OCI-M1 (cell line): Measurements from ENCODE around the gene GPER1.

Experiments
- DNase-seq: peaks from one replicate; lab custom pipeline; 2025; lab: John Stamatoyannopoulos, UW

GPER1 gene

GRCh38 chr7:1053816-1054370 lies 34.0 kb upstream of the GPER1 start:
- no peak for DNase-seq

- DNase-seq: no peak
Measured at GRCh38 chr7:1054438-1054837, 33.5 kb upstream of the GPER1 start.

- peak; percentile 92 for DNase-seq
Measured at GRCh38 chr7:1054861-1055450, 33.0 kb upstream of the GPER1 start.

GRCh38 chr7:1055491-1055955 lies 32.4 kb upstream of the GPER1 start:
- DNase-seq: no peak

- no peak for DNase-seq
Measured at GRCh38 chr7:1055956-1056784, 31.7 kb upstream of the GPER1 start.

- no peak for DNase-seq
Measured at GRCh38 chr7:1056785-1057410, 31.0 kb upstream of the GPER1 start.

- no peak for DNase-seq
Measured at GRCh38 chr7:1057416-1058291, 30.3 kb upstream of the GPER1 start.

GRCh38 chr7:1058311-1058710 lies 29.6 kb upstream of the GPER1 start:
- DNase-seq: no peak

- DNase-seq: peak; percentile 1
Measured at GRCh38 chr7:1058821-1059199, 29.1 kb upstream of the GPER1 start.

- DNase-seq: no peak
Measured at GRCh38 chr7:1059200-1060091, 28.5 kb upstream of the GPER1 start.

- no peak for DNase-seq
Measured at GRCh38 chr7:1060315-1061072, 27.4 kb upstream of the GPER1 start.

- DNase-seq: no peak
Measured at GRCh38 chr7:1061180-1061579, 26.7 kb upstream of the GPER1 start.

- DNase-seq: no peak
Measured at GRCh38 chr7:1062296-1063294, 25.3 kb upstream of the GPER1 start.

- no peak for DNase-seq
Measured at GRCh38 chr7:1063361-1063760, 24.6 kb upstream of the GPER1 start.

GRCh38 chr7:1064581-1064980 lies 23.3 kb upstream of the GPER1 start:
- DNase-seq: no peak

- no peak for DNase-seq
Measured at GRCh38 chr7:1065263-1065584, 22.7 kb upstream of the GPER1 start.

- peak; percentile 79 for DNase-seq
Measured at GRCh38 chr7:1065585-1066241, 22.2 kb upstream of the GPER1 start.

GRCh38 chr7:1066242-1066588 lies 21.7 kb upstream of the GPER1 start:
- DNase-seq: no peak

GRCh38 chr7:1068013-1068412 lies 19.9 kb upstream of the GPER1 start:
- no peak for DNase-seq
